HK-2 (cell line): ENCODE measurements around the gene NDFIP2.
"Not testable (repeated sequence)": the region's sequence is repeated elsewhere in the genome, so short reads cannot be mapped to it uniquely, and the experiment has no call there.

Experiments used
- DNase-seq: peaks from one replicate; pipeline ENCODE4 v3.0.0-alpha.2; 2018; ENCODE audit not compliant: unreplicated experiment

The NDFIP2 gene

DNA sequence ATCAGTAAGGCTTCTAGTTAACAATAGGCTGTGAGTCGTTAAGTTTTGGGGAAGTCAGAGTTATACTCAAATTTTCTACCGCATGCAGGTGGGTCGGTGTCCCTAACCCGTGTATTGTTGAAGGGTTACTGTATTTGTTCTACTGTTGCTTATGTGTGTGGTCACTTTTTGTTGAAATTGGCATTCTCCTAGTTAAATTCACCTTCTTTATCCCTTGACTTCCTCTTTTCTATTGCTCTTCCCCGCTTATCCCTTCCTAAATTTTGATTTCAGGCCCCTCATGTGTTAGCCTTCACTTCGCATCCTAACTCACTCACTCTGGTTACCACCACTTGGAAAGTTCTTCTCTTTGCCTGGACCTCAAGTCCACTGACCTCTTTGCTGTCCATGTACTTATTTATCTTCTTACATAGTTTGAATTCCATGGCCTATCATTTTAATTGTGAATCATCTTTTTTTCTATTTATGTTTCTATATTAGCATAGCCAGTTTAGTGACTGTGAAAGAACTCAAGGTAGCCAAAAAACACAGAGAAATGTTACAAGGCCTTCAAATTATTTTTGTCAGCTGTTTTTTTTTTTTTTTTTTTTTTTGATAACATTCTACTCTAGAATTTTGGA lies 52.9 kb downstream of the NDFIP2 start:
- no peak for DNase-seq

GRCh38 chr13:79534596-79534995 lies 53.6 kb downstream of the NDFIP2 start:
- no peak for DNase-seq

GRCh38 chr13:79538757-79539156 lies 57.8 kb downstream of the NDFIP2 start:
- DNase-seq = no peak

DNA sequence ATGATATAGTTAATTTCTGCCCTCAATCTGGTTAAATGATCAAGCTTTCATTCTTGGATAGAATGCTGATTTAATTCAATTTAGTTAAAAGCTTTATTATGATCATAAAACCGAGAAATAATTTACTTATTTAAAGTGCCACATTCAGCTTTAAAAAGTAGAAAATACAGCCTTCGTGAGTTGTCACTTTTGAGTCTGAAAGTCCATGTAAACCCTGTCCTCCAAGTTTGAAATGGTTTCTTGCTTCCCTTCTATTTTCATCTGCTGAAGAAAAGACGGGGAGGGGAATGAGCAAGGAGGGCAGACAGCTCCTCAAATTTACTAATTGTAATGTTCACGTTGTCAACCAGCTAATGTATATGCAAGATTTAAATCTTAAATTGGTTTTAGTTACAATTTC lies 59.5 kb downstream of the NDFIP2 start:
- no peak for DNase-seq

- no peak for DNase-seq
Observed at GRCh38 chr13:79541426-79542049, 60.6 kb downstream of the NDFIP2 start.

GRCh38 chr13:79543883-79544282 lies 62.9 kb downstream of the NDFIP2 start:
- no peak for DNase-seq

- DNase-seq = no peak
Observed at GRCh38 chr13:79547211-79548195, 66.5 kb downstream of the NDFIP2 start.

DNA sequence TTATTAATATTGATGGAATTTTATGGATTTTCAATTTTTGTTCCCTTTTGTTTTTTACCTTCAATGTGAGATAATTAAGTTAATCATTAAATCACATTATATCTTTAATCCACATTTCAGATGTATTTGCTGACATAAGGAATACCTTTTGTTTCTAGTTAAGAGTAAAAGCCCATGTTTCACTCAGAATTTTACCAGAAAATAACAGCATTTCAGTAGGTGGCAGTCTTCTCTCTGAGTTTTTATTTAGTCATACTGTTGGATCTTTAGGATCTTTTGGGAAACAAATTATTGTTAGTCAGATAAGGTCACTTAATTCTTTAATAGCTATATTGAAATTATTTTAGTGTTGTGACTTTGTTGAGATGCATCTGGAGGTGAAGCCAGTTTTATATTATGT lies 67.9 kb downstream of the NDFIP2 start:
- DNase-seq = no peak

DNA sequence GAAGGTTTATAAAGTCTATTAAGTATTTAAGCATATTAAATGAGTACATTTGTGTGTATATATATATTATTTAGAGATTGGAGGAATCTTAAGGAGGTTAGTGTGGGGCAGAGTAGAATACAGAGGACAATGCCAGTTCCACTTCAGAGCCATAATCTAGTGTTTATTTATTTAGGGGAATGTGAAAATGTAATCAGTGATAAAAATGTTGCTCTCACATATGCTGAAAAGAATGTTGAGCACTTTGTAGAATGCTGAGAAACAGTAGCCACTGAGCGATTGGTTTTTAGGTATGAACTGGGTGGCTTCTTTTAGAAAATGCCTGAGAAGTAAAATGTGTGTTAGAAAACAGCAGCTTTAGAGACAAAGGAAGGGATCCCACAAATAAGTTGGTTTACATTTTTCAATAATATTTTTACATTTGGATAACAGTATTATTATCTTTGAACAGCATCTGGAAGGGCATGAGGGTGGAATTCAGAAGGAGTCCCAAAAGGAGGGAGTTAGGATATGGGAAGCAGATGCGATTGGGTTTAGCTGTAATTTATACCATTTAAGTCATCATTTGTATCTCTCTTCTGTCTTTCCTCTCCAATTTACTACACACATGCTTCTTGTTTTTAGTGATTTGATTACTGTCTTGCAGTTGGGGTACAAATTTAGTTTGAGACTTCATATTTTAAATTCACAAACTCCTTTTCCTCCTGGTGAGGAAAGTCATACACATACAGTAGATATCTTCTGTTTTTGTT lies 68.6 kb downstream of the NDFIP2 start:
- DNase-seq = no peak

DNA sequence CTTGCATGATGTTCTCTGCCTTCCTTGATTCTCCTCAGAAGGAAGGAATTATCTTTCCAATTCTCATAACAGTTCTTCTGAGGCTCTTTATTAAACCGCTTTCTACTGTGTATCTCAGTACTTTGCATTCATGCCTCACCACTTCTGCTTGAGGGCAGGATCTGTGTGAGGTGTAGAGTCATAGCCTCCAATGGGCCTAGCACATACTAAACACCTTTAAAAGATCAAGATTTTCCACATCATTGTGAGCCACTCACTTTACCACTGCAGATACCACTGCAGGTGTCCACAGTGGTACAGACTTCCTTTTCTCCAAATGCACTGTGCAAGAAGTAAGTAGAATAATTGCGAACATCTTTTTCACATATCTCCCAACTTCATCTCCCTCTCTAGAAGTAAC lies 76.7 kb downstream of the NDFIP2 start:
- no peak for DNase-seq

DNA sequence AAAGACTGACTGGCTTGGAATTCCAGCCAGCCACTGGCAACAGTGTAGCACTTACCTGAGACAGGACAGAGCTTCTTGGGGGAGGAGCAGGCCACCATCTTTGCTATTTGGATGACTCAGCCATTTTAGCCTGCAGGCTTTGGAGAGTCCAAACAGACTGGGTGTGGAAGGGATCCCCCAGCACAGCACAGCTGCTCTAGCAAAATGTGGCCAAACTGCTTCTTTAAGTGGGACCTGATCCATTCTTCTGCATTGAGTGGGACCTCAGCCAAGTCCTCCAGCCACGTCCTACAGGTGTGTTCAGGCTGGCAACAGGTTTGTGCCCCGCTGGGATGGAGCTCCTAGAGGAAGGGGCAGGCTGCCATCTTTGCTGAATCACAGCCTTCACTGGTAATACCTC lies 80.0 kb downstream of the NDFIP2 start:
- no peak for DNase-seq

DNA sequence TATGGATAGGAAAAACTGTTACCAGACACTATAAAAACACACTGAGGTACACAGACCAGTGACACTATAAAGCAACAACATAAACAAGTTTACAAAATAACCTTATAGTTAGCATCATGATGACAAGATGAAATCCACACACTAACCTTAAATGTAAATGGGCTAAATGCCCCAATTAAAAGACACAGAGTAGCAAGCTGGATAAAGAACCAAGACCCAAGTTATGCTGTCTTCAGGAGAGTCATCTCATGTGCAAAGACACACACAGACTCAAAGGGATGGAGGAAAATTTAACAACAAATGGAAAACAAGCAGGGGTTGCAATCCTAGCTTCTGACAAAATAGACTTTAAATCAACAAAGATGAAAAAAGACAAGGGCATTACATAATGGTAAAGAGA lies 81.6 kb downstream of the NDFIP2 start:
- DNase-seq = no peak

- no peak for DNase-seq
Observed at GRCh38 chr13:79566118-79566517, 85.2 kb downstream of the NDFIP2 start.

DNA sequence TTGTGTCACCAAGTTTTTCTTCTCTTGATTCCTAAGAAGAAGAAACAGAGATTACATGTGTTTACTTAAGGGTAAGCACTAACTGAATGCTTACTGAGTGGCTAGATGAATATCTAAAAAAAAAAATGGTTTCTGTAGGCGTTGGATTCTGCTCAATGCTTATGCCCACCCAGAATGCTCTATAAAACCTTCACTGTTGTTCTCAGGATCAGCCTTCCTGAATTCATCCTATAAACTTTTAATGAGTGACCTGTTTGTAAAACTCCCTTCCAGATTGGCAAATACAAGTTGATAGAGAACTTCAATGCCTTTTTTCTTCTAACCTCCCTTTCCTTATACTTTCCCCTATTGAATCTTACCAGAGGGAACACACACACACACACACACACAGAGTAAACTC lies 90.2 kb downstream of the NDFIP2 start:
- no peak for DNase-seq

- DNase-seq = not testable (repeated sequence)
Observed at GRCh38 chr13:79573892-79574291, 92.9 kb downstream of the NDFIP2 start.

- DNase-seq = no peak
Observed at GRCh38 chr13:79581870-79582315, 100.9 kb downstream of the NDFIP2 start.

GRCh38 chr13:79582896-79583295 lies 101.9 kb downstream of the NDFIP2 start:
- no peak for DNase-seq

DNA sequence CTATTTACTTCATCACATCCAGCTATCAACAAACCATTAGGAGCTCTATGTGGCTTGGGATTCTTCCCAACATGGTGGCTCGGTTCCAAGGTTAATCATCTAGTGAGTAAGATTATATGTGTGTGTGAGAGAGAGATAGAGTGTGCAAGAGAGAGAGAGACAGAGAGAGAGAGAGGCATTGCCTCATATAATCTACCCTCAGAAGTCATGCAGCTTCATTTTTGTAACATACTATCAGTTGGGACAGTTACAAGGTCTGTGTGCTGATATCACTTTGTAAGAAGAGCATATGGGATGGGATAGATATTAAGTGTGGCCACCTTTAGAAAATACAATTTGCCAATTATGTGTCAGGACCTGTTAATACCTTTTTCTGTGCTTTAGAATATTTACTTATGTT lies 104.1 kb downstream of the NDFIP2 start:
- no peak for DNase-seq

DNA sequence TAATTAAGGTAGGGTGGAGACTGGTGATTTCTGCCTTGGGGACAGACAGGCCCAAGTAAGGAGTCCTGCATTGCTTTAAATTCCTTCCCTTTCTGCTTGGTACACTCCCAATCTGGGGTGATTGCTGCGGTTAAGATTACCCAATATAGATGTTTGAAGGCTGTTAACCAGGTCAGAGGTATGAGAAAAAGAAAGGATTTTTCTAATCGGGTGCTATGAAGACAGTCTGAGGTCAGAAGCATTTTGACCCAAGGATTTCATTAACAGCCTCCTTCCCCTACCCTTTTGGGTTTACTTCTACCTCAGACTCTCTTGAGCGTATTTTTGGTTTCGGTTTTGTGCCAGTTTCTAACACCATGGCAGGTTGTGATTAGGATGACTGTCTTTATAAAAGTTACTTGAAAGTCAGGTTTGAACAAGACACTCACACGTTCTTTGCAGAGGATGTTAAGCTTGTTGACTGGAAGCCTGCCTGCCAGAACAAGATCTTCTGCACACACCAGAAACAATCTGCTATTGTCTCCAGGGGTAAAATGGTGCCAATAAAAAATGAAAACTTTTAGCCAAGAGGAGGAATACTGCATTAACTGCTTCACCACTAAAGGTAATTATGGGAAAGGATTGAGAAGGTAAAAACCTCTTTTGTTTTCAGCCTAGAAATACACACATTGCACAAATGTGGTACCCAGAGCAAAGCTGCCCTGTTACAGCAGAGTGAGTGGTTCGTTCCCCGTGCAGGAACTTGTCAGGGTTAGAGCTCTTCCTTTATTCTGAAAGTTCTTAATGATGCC lies 108.8 kb downstream of the NDFIP2 start:
- DNase-seq = no peak

DNA sequence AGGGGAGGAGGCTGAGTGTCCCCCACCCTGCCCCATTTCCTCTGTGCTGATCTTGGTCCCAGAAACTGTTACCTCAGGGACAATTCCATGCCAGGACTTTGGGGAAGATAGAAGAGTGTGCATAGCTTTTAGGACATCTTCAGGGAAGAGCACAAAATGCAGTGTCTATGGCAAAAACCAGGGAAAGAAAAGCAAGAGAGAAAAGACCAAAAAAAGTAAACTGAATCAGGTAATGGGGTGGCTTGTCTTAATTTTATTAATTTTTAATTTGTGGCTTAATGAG lies 109.4 kb downstream of the NDFIP2 start:
- no peak for DNase-seq

- DNase-seq = no peak
Observed at GRCh38 chr13:79591493-79591892, 110.5 kb downstream of the NDFIP2 start.
